ENCODE data around the gene TCF3. TPM values are rescaled to one million over a fixed set of nuclear protein-coding genes. Genes with fewer than 3 reads are reported as not detected.
A peak's percentile ranks its signal among the peaks of the same experiment; 100 is the strongest.

The TCF3 gene
- total RNA-seq, 2 donors from 2014 or later = 91.5 to 332 TPM

- intact Hi-C loops (cut with DNase I) = no loop called here
- 31% methylated on average over 9 of the region's 9 CpGs for WGBS
- TF ChIP-seq POLR2AphosphoS5 (IDR thresholded peaks at IDR 0.05) (no peak), CTCF (IDR thresholded peaks at IDR 0.05) (no peak), POLR2A (IDR thresholded peaks at IDR 0.05) (no peak)
- Histone ChIP-seq H3K4me3 (no peak overlapping the region), H3K36me3 (peaks cover 6% of the 10 kb centered on the region in 2 donors), H3K4me1 (replicated peaks) (peaks cover 6% of the 10 kb centered on the region), H3K27me3 (replicated peaks; ENCODE audit: insufficient read depth) (no peaks in the 10 kb centered on the region), H3K27ac (no peak overlapping the region), H3K9me3 (no peaks in the 10 kb centered on the region)
- DNase-seq (ENCODE audit: low spot score) = no peak
Measured at GRCh38 chr19:1587872-1588271, 64.5 kb downstream of the TCF3 start.

GRCh38 chr19:1585243-1585580, 67.2 kb downstream of the TCF3 start:
- TF ChIP-seq CTCF (IDR thresholded peaks at IDR 0.05) = no peak
- TF ChIP-seq POLR2AphosphoS5 (IDR thresholded peaks at IDR 0.05) = no peak
- TF ChIP-seq POLR2A (IDR thresholded peaks at IDR 0.05) = no peak
- Histone ChIP-seq H3K9me3 (no peaks in the 10 kb centered on the region), H3K4me1 (replicated peaks) (no peaks in the 10 kb centered on the region), H3K36me3 (peaks cover 6% of the 10 kb centered on the region in 2 donors), H3K27ac (no peak overlapping the region), H3K4me3 (no peak overlapping the region), H3K27me3 (replicated peaks; ENCODE audit: insufficient read depth) (no peaks in the 10 kb centered on the region)
- WGBS = 90% methylated on average over 12 of the region's 13 CpGs
- DNase-seq (ENCODE audit: low spot score) = no peak
- intact Hi-C loops (cut with DNase I) = no loop called here

GRCh38 chr19:1584500-1585242, 67.7 kb downstream of the TCF3 start:
- no peak overlapping the region for H3K27ac ChIP-seq
- H3K36me3 ChIP-seq = peaks cover 6% of the 10 kb centered on the region in 2 donors
- no peak for DNase-seq (ENCODE audit: low spot score)
- no peak overlapping the region for H3K4me3 ChIP-seq
- intact Hi-C loops (cut with DNase I) = no loop called here
- no peaks in the 10 kb centered on the region for H3K9me3 ChIP-seq
- no peaks in the 10 kb centered on the region for H3K27me3 ChIP-seq (replicated peaks; ENCODE audit: insufficient read depth)
- no peak for TF ChIP-seq CTCF (IDR thresholded peaks at IDR 0.05)
- no peak for TF ChIP-seq POLR2AphosphoS5 (IDR thresholded peaks at IDR 0.05)
- no peak for TF ChIP-seq POLR2A (IDR thresholded peaks at IDR 0.05)
- WGBS = 86% methylated on average over 79 of the region's 87 CpGs
- H3K4me1 ChIP-seq (replicated peaks) = no peaks in the 10 kb centered on the region

- no peaks in the 10 kb centered on the region for H3K27me3 ChIP-seq (replicated peaks; ENCODE audit: insufficient read depth)
- intact Hi-C loops (cut with DNase I) = no loop called here
- H3K9me3 ChIP-seq = no peaks in the 10 kb centered on the region
- no peak for DNase-seq (ENCODE audit: low spot score)
- H3K4me3 ChIP-seq = no peak overlapping the region
- H3K27ac ChIP-seq = peak overlapping the region in 1 of 2 donors; percentile 17
- H3K4me1 ChIP-seq (replicated peaks) = no peaks in the 10 kb centered on the region
- no peak for TF ChIP-seq CTCF (IDR thresholded peaks at IDR 0.05)
- no peak for TF ChIP-seq POLR2AphosphoS5 (IDR thresholded peaks at IDR 0.05)
- no peak for TF ChIP-seq POLR2A (IDR thresholded peaks at IDR 0.05)
- H3K36me3 ChIP-seq = peaks cover 6% of the 10 kb centered on the region in 2 donors
- 58% methylated on average over 9 of the region's 9 CpGs for WGBS
Measured at GRCh38 chr19:1582201-1582600, 70.2 kb downstream of the TCF3 start.

GRCh38 chr19:1580957-1581356, 71.5 kb downstream of the TCF3 start:
- H3K36me3 ChIP-seq = peaks cover 6% of the 10 kb centered on the region in 2 donors
- TF ChIP-seq CTCF (IDR thresholded peaks at IDR 0.05) = no peak
- no peak for TF ChIP-seq POLR2A (IDR thresholded peaks at IDR 0.05)
- no peak for TF ChIP-seq POLR2AphosphoS5 (IDR thresholded peaks at IDR 0.05)

More at GRCh38 chr19:1580957-1581356, 71.5 kb downstream of the TCF3 start:
- Histone ChIP-seq H3K27me3 (replicated peaks; ENCODE audit: insufficient read depth) (no peaks in the 10 kb centered on the region), H3K27ac (no peak overlapping the region), H3K4me1 (replicated peaks) (no peaks in the 10 kb centered on the region), H3K9me3 (no peaks in the 10 kb centered on the region), H3K4me3 (no peak overlapping the region)
- intact Hi-C loops (cut with DNase I) = no loop called here
- no peak for DNase-seq (ENCODE audit: low spot score)
- WGBS = 93% methylated on average over 22 of the region's 22 CpGs
